ENCODE results near the gene PEAK1. TPM values are rescaled to one million over a fixed set of nuclear protein-coding genes. Genes with fewer than 3 reads are reported as not detected.

PEAK1 gene
- total and polyA plus RNA-seq, 2 donors (not counting 3 experiments of a cell fraction or from before 2014, with no cell fraction given), result 17.9 to 91.9 TPM

- BruUV-seq (replicated peaks), result no TSS peak
- Histone ChIP-seq H3K4me3 (replicated peaks in 1 of 3; ENCODE audit: insufficient read depth in 1 of 3, low read depth in 1 of 3, low read length in 3 of 3) (peak overlapping the region; percentile 79 to 99 (median 95)), H3K27ac (ENCODE audit: insufficient read depth, low read depth, low read length) (peak overlapping the region; percentile 93), H3K36me3 (ENCODE audit: control insufficient read depth in 2 of 2, extremely low read depth in 1 of 2, insufficient read depth in 2 of 2, low read length in 2 of 2) (no peaks in the 10 kb centered on the region), H3K9me1 (replicated peaks; ENCODE audit: control insufficient read depth, extremely low read depth, insufficient read depth, low read length) (no peaks in the 10 kb centered on the region), H3K79me2 (ENCODE audit: control insufficient read depth, insufficient read depth, low read length) (peaks cover 77% of the 10 kb centered on the region), H3K9me3 (replicated peaks; ENCODE audit: control insufficient read depth, insufficient read depth, low read length) (no peaks in the 10 kb centered on the region), H4K20me1 (replicated peaks; ENCODE audit: control insufficient read depth, extremely low read depth, insufficient read depth, low read length) (peaks cover 13% of the 10 kb centered on the region), H3K27me3 (ENCODE audit: control insufficient read depth in 2 of 2, insufficient read depth in 2 of 2, low read length in 2 of 2) (no peaks in the 10 kb centered on the region), H3K4me1 (ENCODE audit: control insufficient read depth, extremely low read depth, insufficient read depth, low read length) (peaks cover 43% of the 10 kb centered on the region), H3K4me2 (ENCODE audit: insufficient read depth, low read length) (peak overlapping the region; percentile 98), H3K9ac (replicated peaks; ENCODE audit: extremely low read depth, insufficient read depth, low read length) (peak overlapping the region; percentile 99), H2AFZ (ENCODE audit: low read depth, low read length) (peak overlapping the region; percentile 76)
- DNase-seq (ENCODE audit: low read depth, low spot score), result peak; percentile 59
- ChIA-PET CTCF (interaction anchor here (1.1 to 4.7 kb wide), 9 partner anchors 39 to 300 kb away, joined by 3 to 39 read pairs (median 9); no protein-coding TSS in a partner anchor), POLR2A (interaction anchor here (0.6 to 1.2 kb wide), 2 partner anchors 78 to 329 kb away, joined by 3 to 4 read pairs; no protein-coding TSS in a partner anchor)
- intact Hi-C loops (cut with micrococcal nuclease), result loop anchor here (1.0 to 5.0 kb wide), 2 partner anchors 52 to 300 kb away; no protein-coding TSS in a partner anchor
- dilution Hi-C loops (cut with MboI; ENCODE audit: extremely low pct_ligation_motif_present, low sequenced_read_pairs), result no loop called here
- FAIRE-seq, result no peak
- TF ChIP-seq MYC (IDR thresholded peaks at IDR 0.05; ENCODE audit: low read depth, low read length) (no peak), POLR2A (IDR thresholded peaks at IDR 0.05; ENCODE audit: low read depth, low read length) (peak; percentile 12), POLR2AphosphoS5 (IDR thresholded peaks at IDR 0.05; ENCODE audit: insufficient read depth, low read depth, low read length) (no peak), JUN (IDR thresholded peaks at IDR 0.05; ENCODE audit: borderline replicate concordance, insufficient read depth, insufficient read length, low read depth) (no peak), EZH2 (IDR thresholded peaks at IDR 0.05; ENCODE audit: borderline replicate concordance, low read depth, low read length, severe bottlenecking) (no peak), FOS (IDR thresholded peaks at IDR 0.05; ENCODE audit: borderline replicate concordance, insufficient read depth, low read length) (no peak), CTCF (IDR thresholded peaks at IDR 0.05; ENCODE audit: extremely low read depth in 1 of 2, insufficient read depth in 1 of 2, low read depth in 1 of 2, low read length in 2 of 2) (peak in 1 of 2 donors; percentile 39), GATA2 (IDR thresholded peaks at IDR 0.05; ENCODE audit: insufficient read depth, insufficient read length, low read depth, low read length) (no peak)
- TF ChIP-seq, protein P1, sequence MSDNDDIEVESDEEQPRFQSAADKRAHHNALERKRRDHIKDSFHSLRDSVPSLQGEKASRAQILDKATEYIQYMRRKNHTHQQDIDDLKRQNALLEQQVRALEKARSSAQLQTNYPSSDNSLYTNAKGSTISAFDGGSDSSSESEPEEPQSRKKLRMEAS (IDR thresholded peaks at IDR 0.05; ENCODE audit: insufficient read depth, insufficient read length), result no peak
Observed at GRCh38 chr15:77418966-77419835, 703 bp downstream of the PEAK1 start.
